ENCODE measurements around the gene EIF3B.

Gene EIF3B

DNA sequence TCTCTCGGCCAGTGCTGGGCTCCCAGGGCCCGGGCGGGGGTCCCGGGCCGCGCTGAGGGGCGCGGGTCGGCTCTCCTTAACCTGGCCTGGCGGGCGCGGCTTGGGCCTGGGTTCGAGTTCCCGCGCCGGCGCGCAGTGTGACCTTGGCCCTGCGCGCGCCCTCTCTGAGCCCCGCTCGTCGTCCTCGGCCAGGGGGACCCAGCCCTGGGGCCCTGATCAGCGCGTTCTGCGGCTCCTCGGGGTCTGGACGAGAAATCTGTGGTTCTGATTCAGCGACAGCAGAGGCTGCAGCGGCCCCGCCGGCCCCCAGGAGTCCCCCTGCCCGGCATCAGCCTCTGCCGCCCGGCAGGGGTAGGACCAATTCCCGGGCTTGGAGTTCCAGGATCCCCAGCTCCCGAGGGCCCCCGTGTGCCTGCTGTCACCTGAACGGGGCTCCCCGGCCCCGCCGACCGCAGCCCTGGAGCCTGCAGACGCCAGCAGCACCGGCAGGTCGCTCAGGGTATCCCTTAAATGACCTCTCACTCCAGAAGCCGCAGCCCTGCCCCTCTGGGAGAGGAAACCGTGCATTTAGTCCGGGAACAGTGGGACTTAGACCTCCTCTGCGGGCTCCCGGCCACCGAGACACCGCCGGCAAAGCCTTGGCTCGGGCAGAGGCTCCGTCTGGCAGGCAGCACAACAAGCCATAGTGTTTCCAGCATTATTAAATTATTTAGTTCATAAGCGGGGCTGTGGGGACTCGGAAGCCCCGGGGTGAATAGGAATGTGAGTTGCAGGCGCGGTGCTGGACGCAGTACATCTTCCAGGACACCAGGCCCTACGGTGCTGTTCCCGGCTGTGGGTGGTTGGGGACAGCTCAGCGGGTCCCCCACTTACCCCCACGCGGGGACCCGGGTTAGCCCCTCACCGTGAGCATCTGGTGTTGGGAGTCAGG lies 49.4 kb downstream of the EIF3B start:
- TF ChIP-seq GATA2 (IDR thresholded peaks at IDR 0.05; ENCODE audit: low read depth, low read length) (0 out of 2 replicates have a peak, but pooled peaks have one; percentile 6), GATA3 (IDR thresholded peaks at IDR 0.05; ENCODE audit: low read depth, low read length) (no peak)

DNA sequence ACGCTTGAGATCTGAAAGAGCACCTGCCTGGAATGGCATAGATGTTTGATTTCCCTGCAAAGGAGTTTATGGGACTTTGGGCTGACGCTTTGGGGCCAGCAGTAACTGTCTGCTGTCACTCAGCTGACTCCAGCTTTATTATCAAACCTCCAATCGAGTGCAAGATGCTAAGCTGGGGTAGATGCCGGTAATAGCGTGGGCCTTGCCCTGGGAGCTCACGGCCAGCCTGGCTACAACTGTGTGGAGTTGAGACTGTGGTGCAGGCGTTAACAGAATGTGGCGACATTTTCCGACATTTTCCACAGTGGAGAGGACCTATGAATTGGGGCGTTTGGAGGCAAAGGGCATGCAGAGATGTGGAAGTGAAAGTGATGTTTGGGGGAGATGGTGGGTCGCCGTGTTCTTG lies 50.1 kb downstream of the EIF3B start:
- TF ChIP-seq GATA3 (IDR thresholded peaks at IDR 0.05; ENCODE audit: low read depth, low read length) (no peak), GATA2 (IDR thresholded peaks at IDR 0.05; ENCODE audit: low read depth, low read length) (0 out of 2 replicates have a peak, but pooled peaks have one; percentile 17)

DNA sequence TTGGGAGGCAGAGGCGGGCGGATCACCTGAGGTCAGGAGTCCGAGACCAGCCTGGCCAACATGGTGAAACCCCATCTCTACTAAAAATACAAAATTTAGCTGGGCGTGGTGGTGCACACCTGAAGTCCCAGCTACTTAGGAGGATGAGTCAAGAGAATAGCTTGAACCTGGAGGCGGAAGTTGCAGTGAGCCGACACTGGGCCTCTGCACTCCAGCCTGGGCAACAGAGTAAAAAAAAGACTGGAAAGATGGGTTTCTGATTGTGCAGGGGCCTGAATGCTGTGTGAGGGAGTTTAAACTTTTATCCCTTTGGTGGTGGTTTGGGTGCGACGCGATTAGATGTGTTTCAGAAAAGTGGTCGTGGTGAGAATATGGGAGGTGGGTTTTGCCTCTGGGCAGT lies 50.6 kb downstream of the EIF3B start:
- TF ChIP-seq GATA3 (IDR thresholded peaks at IDR 0.05; ENCODE audit: low read depth, low read length) (no peak), GATA2 (IDR thresholded peaks at IDR 0.05; ENCODE audit: low read depth, low read length) (no peak)

- TF ChIP-seq GATA2 (IDR thresholded peaks at IDR 0.05; ENCODE audit: low read depth, low read length) (peak; percentile 21; the same call in 1 of the 2 replicates), GATA3 (IDR thresholded peaks at IDR 0.05; ENCODE audit: low read depth, low read length) (no peak)
These were observed 51.1 kb downstream of the EIF3B start for GRCh38 chr7:2405601-2406345.

DNA sequence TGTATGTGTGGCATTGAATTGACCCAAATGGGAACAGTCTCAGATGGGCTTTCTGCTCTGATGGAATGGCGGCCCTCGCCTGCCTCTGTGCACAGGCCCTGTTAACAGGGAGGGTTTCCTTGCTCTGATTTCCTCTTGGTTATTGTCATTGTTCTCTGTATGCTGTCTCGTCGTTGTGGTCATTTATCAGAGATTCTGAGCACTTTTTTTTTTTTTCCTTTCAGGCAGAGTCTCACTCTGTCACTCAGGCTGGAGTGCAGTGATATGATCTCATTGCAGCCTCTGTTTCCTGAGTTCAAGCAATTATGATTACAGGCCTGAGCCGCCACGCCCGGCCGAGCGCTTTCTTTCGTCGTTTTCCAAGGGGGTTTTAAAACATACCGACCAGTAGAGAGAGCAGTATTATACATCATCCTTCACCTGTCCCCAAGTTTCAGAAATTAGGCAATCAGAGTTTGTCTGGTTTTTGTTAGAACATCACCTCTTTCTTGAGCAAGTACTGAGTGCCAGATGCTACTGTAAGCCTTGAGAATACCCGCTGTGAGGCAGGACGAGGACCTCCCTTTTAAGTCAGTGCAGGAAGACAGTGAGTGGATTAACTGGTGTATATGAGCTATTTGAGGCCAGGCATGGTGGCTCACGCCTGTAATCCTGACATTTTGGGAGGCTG lies 55.3 kb downstream of the EIF3B start:
- TF ChIP-seq GATA2 (IDR thresholded peaks at IDR 0.05; ENCODE audit: low read depth, low read length) (peak; percentile 84), GATA3 (IDR thresholded peaks at IDR 0.05; ENCODE audit: low read depth, low read length) (peak; percentile 62; the same call in 1 of the 2 replicates)

DNA sequence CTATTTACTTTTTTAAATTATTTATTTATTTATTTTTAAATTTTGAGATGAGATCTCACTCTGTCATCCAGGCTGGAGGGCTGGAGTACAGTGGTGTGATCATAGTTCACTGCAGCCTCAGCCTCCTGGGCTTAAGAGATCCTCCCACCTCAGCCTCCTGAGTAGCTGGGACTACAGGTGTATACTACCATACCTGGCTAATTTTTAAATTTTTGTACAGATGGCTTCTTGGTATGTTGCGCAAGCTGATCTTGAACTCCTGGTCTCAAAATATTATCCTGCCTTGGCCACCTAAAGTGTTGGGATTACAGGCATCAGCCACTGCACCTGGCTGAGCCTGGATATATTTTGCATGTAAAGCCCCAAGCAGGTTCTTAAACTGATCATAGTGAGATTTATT lies 56.4 kb downstream of the EIF3B start:
- TF ChIP-seq GATA3 (IDR thresholded peaks at IDR 0.05; ENCODE audit: low read depth, low read length) = no peak
- no peak for TF ChIP-seq GATA2 (IDR thresholded peaks at IDR 0.05; ENCODE audit: low read depth, low read length)

DNA sequence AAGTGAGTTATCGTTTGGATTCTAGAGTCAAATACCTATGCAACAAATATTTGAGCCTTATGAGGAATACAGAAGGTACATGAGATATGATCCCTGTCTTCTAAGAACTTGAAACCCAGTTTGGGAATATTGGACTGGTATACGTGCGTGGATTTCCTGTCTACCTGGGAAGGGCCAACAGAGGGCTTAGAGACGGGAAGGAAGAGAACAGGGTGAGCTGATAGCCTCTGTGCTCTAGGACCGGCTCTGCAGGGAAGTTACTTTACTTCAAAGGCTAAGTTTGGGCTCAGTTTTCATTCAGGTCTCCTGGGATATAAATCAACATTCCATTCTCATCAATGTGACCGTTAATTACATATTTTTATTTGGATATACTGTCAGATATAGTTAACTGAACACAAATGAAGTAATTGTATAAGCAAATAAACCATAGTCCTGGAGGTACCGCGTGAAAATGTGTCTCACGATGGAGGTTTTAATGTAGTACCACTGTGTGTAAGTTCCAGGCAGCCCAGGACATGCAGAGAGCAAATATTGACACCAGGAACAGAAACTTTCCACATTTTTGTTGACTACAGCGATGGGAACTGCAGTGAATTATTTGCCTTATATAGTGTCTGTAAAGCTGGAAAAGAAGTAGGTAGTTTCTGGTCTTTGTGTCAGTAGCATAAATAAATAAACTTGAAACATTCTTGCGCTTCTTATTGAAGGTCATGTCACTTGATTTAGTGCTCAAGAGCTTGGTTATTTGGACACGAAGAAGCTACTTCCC lies 57.4 kb downstream of the EIF3B start:
- TF ChIP-seq GATA3 (IDR thresholded peaks at IDR 0.05; ENCODE audit: low read depth, low read length) (no peak), GATA2 (IDR thresholded peaks at IDR 0.05; ENCODE audit: low read depth, low read length) (no peak)

DNA sequence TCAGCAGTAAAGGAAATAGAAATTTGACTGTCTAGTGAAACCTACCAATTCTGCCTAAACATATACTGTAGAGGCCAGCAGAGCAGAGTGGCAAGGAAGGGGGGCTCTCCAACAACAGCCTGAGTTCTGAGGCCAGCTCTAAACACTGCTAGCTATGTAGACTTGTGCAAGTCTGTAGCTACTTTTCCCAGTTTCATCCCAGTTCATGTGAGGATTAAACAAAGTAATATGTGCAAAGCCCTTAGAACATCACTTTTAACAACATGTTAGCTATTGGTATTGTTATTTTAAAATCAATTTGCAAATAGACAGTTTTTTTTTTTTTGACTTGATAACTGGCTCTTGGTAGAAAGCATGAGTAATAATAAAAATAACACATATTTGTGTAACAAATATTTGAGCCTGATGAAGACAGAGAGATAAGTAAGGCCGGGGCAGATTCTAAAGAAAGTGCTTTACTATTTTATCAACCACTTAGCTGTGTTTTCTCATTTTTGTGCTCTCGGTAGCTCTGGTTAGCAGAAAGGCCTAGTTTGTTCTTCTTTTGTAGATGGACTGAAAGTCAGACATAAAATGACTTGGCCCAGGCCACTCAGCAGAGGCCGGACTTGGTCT lies 58.1 kb downstream of the EIF3B start:
- TF ChIP-seq GATA2 (IDR thresholded peaks at IDR 0.05; ENCODE audit: low read depth, low read length) (no peak), GATA3 (IDR thresholded peaks at IDR 0.05; ENCODE audit: low read depth, low read length) (no peak)

DNA sequence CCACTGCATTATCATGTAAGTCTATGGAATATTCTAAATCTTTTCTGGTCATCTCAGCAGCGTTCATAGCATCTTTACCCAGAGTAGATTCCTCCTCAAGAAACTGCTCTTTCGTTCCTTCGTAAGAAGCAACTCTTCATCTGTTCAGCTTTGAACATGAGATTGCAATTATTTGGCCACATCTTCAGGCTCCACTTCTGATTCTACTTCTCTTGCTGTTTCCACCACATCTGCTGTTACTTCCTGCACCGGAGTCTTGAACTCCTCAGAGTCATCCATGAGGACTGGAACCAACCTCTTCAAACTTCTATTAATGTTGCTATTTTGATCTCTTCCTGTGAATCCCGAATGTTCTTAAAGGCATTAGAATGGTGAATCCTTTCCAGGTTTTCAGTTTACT lies 61.4 kb downstream of the EIF3B start:
- TF ChIP-seq GATA3 (IDR thresholded peaks at IDR 0.05; ENCODE audit: low read depth, low read length) (no peak), GATA2 (IDR thresholded peaks at IDR 0.05; ENCODE audit: low read depth, low read length) (no peak)

GRCh38 chr7:2416650-2417049 lies 62.0 kb downstream of the EIF3B start:
- TF ChIP-seq GATA3 (IDR thresholded peaks at IDR 0.05; ENCODE audit: low read depth, low read length) (no peak), GATA2 (IDR thresholded peaks at IDR 0.05; ENCODE audit: low read depth, low read length) (no peak)

GRCh38 chr7:2417981-2418481 lies 63.4 kb downstream of the EIF3B start:
- TF ChIP-seq GATA2 (IDR thresholded peaks at IDR 0.05; ENCODE audit: low read depth, low read length) (no peak), GATA3 (IDR thresholded peaks at IDR 0.05; ENCODE audit: low read depth, low read length) (no peak)

DNA sequence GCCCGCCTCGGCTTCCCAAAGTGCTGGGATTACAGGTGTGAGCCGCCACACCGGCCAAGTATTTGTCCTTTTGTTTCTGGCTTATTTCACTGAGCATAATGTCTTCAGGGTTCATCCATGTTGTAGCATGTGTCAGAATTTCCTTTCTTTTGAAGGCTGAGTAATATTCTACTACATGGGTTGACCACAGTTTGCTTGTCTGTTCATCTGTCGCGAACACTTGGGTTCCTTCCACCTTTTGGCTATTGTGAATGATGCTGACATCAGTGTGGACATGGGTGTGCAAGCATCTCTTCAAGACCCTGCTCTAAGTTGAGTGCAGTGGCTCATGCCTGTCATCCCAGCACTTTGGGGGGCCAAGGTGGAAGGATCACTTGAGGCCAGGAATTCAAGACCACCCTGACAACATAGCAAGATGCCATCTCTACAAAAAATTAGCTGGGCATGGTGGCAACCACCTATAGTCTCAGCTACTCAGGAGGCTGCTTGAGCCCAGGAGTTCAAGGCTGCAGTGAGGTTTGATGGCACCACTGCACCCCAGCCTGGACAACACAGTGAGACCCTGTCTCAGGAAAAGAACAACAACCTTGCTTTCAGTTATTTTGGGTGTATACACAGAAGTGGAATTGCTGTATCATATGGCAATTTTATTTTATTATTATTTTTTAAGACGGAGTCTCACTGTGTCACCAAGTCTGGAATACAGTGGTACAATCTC lies 65.7 kb downstream of the EIF3B start:
- no peak for TF ChIP-seq GATA3 (IDR thresholded peaks at IDR 0.05; ENCODE audit: low read depth, low read length)

Data from SH-SY5Y (cell line).